Body of pancreas (tissue), 4 donors: ENCODE data around the gene RECQL5.

Source experiments
- CTCF ChIP-seq, 7 experiments: fragments of 450-650 bp in 4 of 7; fragments of 200-600 bp in 3 of 7; sonication (generic) in 3 of 7; IDR thresholded peaks; one replicate each; pipeline ENCODE4 v1.5.1; 2016 to 2019; ENCODE audit warnings: antibody characterized with exemption in 7 of 7
- POLR2A ChIP-seq, 3 donors: fragments of 450-650 bp; IDR thresholded peaks; one replicate each; pipeline ENCODE4 v1.6.1; 2016; ENCODE audit warnings: antibody characterized with exemption in 3 of 3, mild to moderate bottlenecking in 2 of 3

DNA sequence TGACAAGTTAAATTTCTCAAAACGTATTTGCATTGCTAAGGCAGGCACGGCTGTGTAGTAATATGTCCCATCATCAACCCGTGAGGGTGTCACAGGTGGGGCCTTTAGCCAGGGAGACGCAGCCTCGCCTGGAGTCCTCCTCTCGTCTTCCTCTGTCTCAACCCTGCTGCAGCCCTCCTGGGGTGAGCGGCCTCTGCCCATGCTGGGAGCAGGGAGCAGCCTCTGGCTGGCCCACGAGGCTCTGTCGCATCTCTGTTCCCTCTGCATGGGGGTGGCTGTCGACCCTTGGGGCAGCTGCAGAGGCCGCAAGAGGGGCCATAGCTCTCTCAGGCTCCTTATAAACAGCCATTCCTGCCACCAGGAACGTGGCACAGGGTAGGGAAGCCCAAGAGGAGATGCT, 34.5 kb downstream of the RECQL5 start:
- TF ChIP-seq CTCF (IDR thresholded peaks at IDR 0.05), result no peak
- TF ChIP-seq POLR2A (IDR thresholded peaks at IDR 0.05), result no peak
